GM18502 (cell line): Measurements from ENCODE around the gene KIF27.
"Not testable (repeated sequence)": the region's sequence is repeated elsewhere in the genome, so short reads cannot be mapped to it uniquely, and the experiment has no call there.

Source experiments
- ATAC-seq: cut with Tn5 transposase; IDR thresholded peaks from one replicate; pipeline ENCODE4 v1.9.1; 2021; ENCODE audit warnings: mild to moderate bottlenecking; ENCODE audit not compliant: unreplicated experiment, poor library complexity

Gene KIF27

DNA sequence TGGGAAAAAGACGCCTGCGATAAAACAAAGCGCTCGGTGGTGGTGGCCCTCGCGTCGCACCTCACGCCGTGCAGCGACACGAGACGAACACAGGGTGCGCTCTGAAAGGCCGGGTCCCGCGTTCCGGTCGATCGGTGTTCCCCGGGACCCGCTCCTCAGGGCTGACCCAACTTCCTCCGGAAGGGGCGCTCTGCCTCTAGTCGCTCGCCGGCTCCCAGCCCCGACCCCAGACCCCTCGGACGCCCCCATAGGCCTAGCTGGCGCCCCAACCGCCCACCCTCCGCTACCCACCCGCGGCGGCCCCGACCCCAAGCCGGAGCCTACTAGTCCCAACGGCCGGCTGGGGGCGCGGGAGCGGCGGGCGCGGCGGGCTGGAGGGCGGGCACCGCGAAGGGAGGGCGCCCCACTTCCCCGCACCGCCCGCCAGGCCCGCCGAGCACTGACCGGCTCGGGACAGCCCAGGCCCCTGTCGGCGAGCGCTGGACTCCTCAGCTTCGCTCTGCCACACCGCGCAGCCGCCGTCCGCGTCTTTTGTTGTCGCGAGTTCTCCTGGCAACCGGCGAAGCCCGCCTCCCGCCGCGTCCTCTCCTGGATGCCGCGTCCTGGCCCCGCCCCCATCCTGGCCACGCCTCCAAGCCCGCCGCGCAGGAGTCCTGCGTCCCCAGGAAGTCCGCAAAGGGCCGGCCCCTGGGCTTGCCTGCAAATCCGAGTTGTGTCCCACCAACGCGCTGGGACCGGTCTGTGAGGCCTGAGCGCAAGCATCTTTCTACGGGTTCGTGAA is at the start of gene KIF27:
Gene KIF27 (minus strand): TSS at position 506 of the 781 bp plus-strand sequence. CDS start 5,841 bp downstream, outside the sequence.
- ATAC-seq, result peak; percentile 94

- ATAC-seq, result no peak
Observed at GRCh38 chr9:83969602-83970001, 48.4 kb upstream of the KIF27 start.

DNA sequence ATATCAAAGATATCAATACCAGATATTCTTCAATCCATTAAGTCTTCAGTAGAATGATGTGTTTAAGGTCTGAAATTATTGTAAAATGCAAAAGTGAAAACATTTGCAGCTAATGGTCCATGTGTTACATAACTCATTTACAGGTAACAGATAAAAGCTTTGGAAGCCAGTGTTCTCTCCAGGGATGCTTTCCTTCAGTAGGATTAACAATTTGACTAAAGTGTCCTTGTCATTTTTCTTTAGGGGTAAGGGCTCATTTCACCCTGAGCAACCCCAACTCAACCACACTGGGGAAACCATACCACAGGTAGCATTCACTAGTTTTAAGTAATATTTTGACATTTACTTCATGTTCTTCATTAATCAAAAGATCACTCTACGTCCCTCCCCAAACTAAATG is 45.8 kb upstream of the KIF27 start:
- ATAC-seq, result no peak

- ATAC-seq, result no peak
Observed at GRCh38 chr9:83966209-83966582, 45.0 kb upstream of the KIF27 start.

DNA sequence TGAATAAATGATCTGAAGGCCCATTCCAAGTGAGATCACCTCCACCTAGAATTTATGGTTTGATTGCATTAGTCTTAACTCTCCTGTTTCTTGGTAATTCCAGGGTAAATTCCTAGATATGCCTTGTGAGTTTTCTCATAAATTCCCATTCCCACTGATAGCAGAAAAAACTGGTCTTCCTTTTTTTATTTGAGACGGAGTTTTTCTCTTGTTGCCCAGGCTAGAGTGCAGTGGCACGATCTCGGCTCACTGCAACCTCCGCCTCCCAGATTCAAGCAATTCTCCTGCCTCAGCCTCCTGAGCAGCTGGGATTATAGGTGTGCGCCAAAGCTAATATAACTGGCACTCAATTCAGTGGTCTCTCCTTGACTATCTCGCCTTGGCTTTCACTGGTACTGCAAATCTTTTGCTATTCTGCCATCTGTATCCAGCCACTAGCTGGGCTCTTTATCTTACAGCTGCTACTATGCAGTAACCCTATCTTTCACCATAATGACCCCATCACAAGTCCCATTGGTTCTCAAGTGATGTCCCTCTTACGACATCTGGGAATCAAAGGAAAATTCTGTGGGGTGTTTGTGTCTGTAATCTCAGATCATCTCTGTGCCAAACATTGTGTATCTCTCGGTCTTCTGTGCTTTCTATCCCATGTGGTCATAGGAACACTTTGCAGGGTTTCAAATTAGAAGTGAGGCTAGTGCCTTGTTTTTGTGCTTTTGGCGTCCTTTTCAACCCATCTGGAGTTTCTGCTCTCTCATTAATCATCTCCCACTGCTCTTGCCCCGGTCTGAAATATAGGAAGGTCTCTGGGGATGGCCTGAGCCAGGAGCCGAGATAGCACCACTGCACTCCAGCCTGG is 44.3 kb upstream of the KIF27 start:
- no peak for ATAC-seq

GRCh38 chr9:83964973-83965349 is 43.7 kb upstream of the KIF27 start:
- no peak for ATAC-seq

GRCh38 chr9:83962165-83962564 is 40.9 kb upstream of the KIF27 start:
- ATAC-seq, result no peak

DNA sequence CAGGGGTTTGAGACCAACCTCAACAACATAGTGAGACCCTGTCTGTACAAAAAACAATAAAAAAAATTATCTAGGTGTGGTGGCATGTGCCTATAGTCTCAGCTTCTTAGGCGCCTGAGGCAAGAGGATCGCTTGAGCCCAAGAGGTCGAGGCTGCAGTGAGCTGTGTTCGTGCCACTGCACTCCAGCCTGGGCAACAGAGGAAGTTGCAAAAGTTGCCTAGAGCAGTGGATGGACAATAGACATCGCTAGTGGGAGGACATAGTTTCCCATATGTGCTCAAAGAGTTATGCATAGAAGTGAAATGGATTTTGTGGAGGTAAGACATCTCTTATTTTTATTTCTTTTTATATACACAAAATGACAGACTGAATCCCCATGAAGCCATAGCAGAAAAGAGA is 39.8 kb upstream of the KIF27 start:
- ATAC-seq, result no peak

GRCh38 chr9:83959061-83959460 is 37.8 kb upstream of the KIF27 start:
- ATAC-seq, result no peak

GRCh38 chr9:83957248-83957513 is 35.9 kb upstream of the KIF27 start:
- no peak for ATAC-seq

DNA sequence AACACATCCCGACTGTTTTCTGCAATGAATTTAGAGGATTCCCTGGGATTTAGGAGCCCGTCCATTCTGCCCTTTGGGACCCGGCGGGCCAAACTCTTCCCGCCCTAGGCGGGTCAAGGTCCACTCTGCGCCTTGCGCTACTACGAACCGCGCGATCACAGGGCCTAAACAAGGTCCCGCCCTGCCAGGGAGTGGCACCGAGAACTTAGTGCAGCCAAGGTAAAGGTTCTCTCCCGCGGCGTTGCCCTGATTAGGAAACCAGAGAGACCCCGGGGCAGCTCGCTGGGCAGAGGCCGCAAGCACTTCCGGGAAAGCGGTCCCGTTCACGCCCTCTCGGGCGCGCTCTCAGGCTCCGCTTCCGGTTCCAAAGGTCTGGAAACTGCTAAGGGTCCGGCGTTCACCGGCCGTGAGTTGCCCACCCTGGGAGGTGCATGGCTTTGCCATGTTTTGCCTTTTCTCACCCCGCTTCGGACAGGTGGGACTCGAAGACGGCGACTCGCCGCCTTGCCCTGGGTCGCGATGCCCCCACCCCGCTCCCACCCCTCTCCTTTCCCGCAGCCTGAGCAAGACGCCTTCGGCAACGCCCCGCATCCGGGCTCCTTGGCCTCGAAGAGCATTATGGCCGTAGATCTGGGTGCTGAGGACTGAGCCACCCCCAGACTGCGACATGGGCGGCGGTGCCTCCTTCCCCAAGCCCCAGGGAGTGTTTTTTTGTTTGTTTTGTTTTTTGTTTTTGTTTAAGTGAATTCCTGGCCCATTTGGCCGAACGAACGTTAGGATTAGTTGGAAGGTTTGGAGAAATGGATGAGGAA is 35.4 kb upstream of the KIF27 start:
- peak; percentile 90 for ATAC-seq

- ATAC-seq, result peak; percentile 57
Observed at GRCh38 chr9:83956086-83956435, 34.8 kb upstream of the KIF27 start.

- ATAC-seq, result not testable (repeated sequence)
Observed at GRCh38 chr9:83948096-83948495, 26.9 kb upstream of the KIF27 start.

GRCh38 chr9:83940590-83941303 is 19.5 kb upstream of the KIF27 start:
- no peak for ATAC-seq

GRCh38 chr9:83937861-83938455 is 16.7 kb upstream of the KIF27 start:
- peak; percentile 64 for ATAC-seq

GRCh38 chr9:83936523-83936922 is 15.3 kb upstream of the KIF27 start:
- ATAC-seq, result no peak

DNA sequence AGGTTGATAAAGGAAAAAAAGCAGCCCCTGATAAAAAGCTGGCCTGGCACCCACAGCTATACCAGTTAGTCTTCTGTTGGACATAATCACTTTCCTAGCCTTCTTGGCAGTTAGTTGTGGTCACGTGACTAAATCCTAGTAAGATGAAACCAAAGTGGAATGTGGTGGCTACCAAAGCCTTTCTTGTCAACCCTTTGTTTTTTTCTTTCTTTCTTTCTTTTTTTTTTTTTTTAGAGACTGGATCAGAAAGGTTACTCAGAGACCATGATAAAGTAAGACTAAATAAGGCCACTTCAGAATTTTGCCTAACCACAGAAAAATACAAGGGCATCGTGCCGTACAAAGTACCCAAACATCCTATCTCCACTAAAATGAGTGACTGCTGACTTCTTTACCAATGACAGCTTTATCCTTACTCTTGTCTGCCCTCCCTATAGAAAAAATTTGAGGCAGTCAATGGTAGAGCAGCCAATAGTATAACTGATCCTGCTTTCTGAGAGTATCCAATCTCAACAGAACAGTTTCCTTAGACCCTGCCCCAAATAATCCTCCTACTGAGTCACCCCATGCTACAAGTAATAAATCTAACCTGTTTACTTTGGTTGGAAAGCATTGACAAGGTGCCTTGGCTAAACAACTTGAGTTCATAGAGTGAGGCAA is 14.2 kb upstream of the KIF27 start:
- no peak for ATAC-seq

DNA sequence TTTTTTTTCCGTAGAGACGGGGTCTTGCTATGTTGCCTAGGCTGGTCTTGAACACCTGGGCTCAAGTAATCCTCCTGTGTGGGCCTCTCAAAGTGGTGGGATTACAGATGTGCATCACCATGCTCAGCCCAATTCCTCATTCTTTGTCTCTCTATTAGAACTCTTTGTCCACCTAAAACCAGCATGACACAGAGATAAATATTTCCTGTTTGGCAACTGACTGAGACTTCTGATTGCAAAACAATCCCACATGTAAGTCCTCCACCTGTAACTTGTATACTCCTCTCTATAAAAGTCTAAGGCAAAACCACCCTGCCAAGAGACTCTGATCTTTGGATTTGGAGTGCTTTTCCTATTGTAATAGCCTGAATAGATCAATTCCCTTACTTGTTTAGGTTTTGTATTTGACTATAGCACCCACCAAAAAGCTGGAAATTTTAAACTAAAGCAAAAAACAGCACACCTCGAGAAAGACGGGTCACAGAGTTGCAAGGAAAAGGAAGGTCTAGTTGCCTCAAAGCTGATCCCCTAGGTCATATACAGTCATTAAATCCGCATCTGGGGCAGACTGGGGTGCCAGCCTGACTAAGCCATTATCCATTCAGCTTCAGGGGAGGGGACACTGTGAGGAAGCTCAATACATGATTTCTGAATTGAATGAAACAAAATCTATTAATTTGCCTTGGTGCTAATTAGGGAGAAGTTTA is 13.5 kb upstream of the KIF27 start:
- ATAC-seq, result no peak

- no peak for ATAC-seq
Observed at GRCh38 chr9:83933790-83934189, 12.6 kb upstream of the KIF27 start.
